Activated naive CD4-positive, alpha-beta T cell (primary cell): ENCODE measurements around the gene CATSPER2.
"Not testable (repeated sequence)": the region's sequence is repeated elsewhere in the genome, so short reads cannot be mapped to it uniquely, and the experiment has no call there.

ENCODE experiments used
- DNase-seq, 4 experiments: peaks; one replicate each; lab custom pipeline; 2025; lab: John Stamatoyannopoulos, UW

Gene CATSPER2

GRCh38 chr15:43648649-43649429 is at the start of gene CATSPER2:
Gene CATSPER2 (minus strand): TSS chr15:43648844. CDS start chr15:43648061, 783 bp downstream.
- DNase-seq = no peak

- not testable (repeated sequence) for DNase-seq
Observed at GRCh38 chr15:43693148-43694022, 44.7 kb upstream of the CATSPER2 start, which contains the start of gene CKMT1A. Gene CKMT1A (plus strand): TSS chr15:43693859. CDS start chr15:43694051, 192 bp downstream.

- not testable (repeated sequence) for DNase-seq
Observed at GRCh38 chr15:43692679-43693078, 44.0 kb upstream of the CATSPER2 start.

GRCh38 chr15:43689604-43690301 is 41.1 kb upstream of the CATSPER2 start:
- DNase-seq = not testable (repeated sequence)

GRCh38 chr15:43674175-43674574 is 25.5 kb upstream of the CATSPER2 start:
- DNase-seq = not testable (repeated sequence)

- DNase-seq = not testable (repeated sequence)
Observed at GRCh38 chr15:43666177-43666576, 17.5 kb upstream of the CATSPER2 start.

GRCh38 chr15:43663333-43663732 is 14.7 kb upstream of the CATSPER2 start:
- not testable (repeated sequence) for DNase-seq

- DNase-seq = not testable (repeated sequence)
Observed at GRCh38 chr15:43662293-43662692, 13.6 kb upstream of the CATSPER2 start.

- not testable (repeated sequence) for DNase-seq
Observed at GRCh38 chr15:43659727-43660126, 11.1 kb upstream of the CATSPER2 start.

- not testable (repeated sequence) for DNase-seq
Observed at GRCh38 chr15:43649430-43649926, 834 bp upstream of the CATSPER2 start.

GRCh38 chr15:43638464-43639204 is 10.0 kb downstream of the CATSPER2 start:
- not testable (repeated sequence) for DNase-seq

- DNase-seq = not testable (repeated sequence)
Observed at GRCh38 chr15:43626937-43627336, 21.7 kb downstream of the CATSPER2 start.

- no peak for DNase-seq
Observed at GRCh38 chr15:43625106-43625505, 23.5 kb downstream of the CATSPER2 start.

GRCh38 chr15:43622068-43622799 is 26.4 kb downstream of the CATSPER2 start:
- DNase-seq = not testable (repeated sequence)

GRCh38 chr15:43618700-43619099 is 29.9 kb downstream of the CATSPER2 start, which contains the start of gene STRC:
Gene STRC (minus strand): TSS chr15:43618800. CDS start chr15:43618722, 78 bp downstream.
- DNase-seq = not testable (repeated sequence)

- not testable (repeated sequence) for DNase-seq
Observed at GRCh38 chr15:43617750-43618149, 30.9 kb downstream of the CATSPER2 start.

- DNase-seq = not testable (repeated sequence)
Observed at GRCh38 chr15:43602233-43602632, 46.4 kb downstream of the CATSPER2 start.

- DNase-seq = not testable (repeated sequence)
Observed at GRCh38 chr15:43600200-43600599, 48.4 kb downstream of the CATSPER2 start.

- not testable (repeated sequence) for DNase-seq
Observed at GRCh38 chr15:43599131-43599530, 49.5 kb downstream of the CATSPER2 start.
